Dedifferentiated amniotic fluid mesenchymal stem cell (primary cell): ENCODE data around the gene LRRTM4.
"Not testable (repeated sequence)": the region's sequence is repeated elsewhere in the genome, so short reads cannot be mapped to it uniquely, and the experiment has no call there.

Source experiments
- DNase-seq: peaks from one replicate; pipeline ENCODE4 v3.0.0-alpha.2; 2016; ENCODE audit errors: extremely low spot score

The LRRTM4 gene

DNA sequence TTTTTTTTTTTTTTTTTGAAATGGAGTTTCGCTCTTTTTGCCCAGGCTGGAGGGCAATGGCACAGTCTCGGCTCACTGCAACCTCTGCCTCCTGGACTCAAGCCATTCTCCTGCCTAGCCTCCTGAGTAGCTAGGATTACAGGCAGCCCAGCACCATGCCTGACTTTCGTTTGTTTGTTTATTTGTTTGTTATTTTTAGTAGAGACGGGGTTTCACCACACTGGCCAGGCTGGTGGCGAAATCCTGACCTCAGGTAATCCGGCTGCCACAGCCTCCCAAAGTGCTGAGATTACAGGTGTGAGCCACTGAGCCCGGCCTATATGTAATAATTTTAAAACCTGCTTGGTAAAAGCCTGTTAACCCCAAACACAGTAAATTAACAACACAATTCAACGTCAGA, 435.7 kb downstream of the LRRTM4 start:
- no peak for DNase-seq

DNA sequence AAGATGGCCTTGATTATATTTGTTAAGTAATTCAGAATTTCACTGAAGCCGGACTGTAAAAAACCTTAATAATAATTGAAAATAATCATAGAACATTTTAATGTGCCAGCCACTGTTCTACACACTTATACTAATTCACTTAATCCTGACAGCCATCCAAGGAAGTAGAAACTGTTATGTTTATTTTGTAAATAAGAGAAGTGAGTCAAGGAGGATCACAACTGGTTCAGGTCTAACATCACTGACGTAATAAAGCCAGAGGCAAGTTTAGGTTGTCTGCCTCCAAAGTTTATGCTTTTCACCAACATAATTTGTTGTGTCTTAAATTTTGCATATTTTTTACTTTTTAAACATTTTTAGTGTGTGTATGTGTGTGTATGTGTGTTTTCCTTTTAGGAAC, 436.1 kb downstream of the LRRTM4 start:
- DNase-seq: no peak

DNA sequence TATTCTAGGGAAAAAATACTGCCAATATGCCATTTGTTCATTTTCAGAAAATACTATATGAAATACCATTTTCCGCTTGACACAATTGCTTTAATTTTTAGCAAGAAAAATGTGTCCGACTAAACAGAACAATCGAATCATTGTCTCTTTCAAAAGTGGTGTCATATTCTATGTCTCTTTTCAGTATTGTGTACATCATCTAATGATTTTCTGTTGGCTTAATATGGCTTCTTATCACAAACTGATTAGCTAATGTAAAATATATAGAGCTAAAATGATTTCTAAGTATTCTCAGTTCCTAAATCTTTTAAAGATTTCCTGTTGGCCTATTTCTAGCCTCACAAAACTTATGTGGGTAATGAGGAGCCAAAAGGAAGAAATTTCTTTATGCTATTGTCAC, 436.6 kb downstream of the LRRTM4 start:
- DNase-seq: no peak

DNA sequence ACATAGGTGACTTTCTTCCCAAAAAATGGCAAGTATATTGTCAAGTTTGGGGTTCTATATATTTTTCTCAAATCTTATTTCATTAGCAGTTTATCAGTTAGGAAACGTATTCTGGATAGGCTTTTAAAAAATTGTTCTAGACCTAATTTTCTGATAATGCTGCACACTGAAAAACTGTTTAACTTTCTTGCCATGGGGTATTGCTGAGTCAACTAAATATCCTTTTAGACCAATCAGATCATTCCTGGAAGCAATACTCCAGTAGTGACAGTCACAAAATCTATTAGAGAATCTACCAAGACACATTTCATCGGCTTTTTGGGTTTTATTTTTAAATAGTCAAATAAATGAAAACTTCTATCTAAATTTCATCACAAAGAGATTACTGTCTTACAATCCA, 440.6 kb downstream of the LRRTM4 start:
- DNase-seq: no peak

DNA sequence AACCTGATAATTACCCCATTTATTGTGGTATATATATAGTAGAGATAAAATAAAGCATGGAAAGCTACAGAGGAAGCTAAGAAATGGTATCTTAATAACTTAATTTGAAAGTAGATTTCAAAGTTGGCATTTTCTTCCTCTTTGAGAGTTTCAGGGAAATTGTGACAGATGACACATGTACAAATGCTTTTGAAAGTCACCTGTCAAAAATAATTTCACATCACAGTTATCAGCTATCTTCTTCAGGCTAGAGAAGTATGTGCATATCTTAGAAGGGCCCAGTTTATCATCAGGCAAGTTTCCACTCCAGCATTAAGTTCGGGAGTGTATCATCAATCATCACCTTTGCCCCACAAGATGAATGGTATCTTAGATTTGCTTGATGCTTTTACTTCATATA, 457.9 kb downstream of the LRRTM4 start:
- no peak for DNase-seq

DNA sequence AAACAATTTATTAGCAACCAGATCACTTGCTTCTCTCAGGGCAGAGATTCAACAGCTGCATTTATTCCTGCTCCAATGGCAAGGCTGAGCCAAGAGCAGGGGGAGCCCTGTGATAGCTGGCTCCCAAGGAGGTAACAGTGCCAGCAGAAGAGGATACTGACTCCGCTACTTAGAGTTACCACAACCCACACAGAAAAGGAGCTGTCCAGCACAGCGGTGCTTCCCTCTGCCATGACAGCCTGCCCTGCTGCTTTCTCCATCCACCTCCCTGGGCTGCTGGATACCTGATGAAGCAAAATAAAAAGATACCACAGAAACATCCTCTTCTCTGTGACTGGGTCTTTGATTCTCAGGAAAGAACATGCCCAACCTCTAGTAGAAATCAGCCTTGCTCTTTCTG, 467.2 kb downstream of the LRRTM4 start:
- DNase-seq: no peak

DNA sequence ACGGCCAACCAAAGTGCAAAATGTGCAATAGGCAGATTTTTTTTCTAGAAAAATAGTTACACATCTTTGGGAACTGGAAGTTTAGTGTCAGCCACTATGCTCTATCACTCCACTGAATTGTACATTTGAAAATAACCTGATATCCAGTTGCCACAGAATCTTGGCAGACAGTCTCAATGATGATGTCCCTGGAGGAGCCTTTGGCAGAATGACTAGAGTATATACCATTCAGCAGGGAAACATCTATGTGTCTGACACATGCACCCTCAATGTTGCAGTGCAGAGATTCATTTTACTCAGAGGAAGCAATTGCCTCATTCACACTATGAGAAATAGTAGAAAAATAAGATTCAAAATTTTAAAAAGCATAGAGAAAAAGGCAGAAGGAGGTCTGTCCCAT, 475.8 kb downstream of the LRRTM4 start:
- no peak for DNase-seq

DNA sequence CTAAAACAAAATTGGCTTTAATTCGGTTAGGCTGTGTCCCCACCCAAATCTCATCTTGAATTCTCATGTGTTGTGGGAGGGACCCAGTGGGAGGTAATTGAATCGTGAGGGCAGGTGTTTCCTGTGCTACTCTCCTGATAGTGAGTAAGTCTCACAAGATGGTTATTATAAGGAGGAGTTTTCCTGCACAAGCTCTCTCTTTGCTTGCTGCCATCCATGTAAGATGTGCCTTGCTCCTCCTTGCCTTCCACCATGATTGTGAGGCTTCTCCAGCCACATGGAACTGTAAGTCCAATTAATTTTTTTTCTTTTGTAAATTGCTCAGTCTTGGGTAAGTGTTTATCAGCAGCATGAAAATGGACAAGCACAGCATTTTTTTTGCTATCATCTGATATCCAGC, 476.7 kb downstream of the LRRTM4 start:
- not testable (repeated sequence) for DNase-seq

DNA sequence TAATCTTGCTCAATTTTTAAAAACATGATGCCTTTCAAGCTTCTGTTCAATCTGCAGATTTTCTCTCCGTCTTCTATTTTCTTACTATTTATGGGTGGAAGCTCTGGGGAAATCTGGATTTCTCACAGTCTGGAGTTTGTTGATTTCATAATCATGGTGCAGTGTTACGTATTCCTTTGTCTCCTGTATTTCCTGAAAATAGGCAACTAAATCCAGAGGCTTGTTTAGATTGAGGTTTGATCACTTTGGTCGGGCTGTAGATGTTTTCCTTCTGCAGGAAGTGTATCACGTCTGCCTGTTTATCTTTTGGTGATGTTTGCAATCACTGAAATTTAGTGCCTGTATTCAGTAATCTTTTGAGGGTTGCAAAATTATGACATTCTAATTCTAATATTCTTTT, 487.7 kb downstream of the LRRTM4 start:
- DNase-seq: no peak

DNA sequence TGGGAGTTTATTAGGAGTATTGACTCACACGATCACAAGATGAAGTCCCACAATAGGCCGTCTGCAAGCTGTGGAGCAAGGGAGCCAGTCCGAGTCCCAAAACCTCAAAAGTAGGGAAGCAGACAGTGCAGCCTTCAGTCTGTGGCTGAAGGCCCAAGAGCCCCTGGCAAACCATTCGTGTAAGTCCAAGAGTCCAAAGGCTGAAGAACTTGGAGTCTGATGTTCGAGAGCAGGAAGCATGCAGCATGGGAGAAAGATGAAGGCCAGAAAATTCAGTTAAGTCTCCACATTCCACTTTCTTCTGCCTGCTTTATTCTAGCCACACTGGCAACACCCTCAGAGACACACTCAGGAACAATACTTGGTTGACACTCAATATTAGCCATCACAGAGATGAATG, 492.9 kb downstream of the LRRTM4 start:
- not testable (repeated sequence) for DNase-seq

DNA sequence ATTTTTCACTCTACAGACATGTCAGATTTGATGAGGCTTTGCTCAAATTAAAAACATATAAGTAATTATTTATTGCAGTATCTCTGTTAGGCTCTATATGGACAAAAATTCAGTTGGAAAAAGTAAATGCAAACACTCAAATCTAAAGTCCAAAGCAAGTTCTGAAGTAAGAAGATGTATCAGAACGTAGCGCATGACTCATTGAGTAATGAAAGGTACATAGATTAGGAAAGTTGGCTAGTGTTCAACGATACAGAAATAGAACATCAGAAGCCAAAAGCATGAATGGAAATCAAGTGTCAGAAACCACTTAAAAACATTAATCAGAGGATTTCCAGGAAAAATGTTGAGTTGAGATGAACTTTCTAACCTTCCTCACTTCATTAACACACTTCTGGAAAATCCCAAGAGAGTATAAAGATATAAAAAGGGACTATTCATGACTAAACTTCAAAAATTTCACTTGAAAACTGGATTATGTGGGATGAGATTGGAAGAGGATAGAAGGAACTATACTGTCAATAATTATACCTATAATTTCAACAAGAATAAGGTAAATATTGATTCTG, 494.1 kb downstream of the LRRTM4 start:
- no peak for DNase-seq

DNA sequence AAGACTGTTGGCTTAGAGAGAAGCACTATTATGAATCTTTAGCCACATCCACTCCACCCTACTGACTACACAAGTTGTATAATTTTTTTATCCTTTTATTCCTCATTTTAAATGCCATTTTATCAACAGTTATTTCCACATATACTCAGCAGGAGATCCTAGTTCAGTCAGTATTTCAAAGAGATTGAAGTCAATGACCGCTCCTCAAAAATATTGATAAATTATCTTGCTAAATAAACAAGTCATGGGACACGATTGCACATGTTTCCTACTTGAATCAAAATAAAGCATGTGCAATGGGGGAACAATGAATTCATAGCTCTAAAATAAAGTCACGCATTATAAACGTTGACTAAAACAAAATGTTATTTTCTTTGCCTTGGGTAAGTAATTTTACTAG, 496.5 kb downstream of the LRRTM4 start:
- no peak for DNase-seq

DNA sequence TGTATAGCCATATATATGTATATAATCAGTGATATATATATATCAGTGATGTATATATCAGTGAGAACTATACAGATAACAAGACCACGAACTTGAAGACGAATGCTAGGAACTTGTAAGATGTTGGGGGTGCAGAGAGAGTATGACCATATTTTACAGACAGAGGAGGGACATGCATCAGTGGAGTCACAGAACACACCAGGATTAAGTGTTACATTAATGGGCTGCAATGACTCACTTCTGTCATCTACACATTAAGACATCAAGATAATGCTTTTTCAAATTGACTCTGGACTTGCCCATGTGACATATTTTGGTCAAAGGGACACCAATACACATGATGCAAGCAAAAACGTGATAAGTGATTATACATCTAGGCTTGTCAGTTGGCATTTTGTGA, 501.0 kb downstream of the LRRTM4 start:
- no peak for DNase-seq

DNA sequence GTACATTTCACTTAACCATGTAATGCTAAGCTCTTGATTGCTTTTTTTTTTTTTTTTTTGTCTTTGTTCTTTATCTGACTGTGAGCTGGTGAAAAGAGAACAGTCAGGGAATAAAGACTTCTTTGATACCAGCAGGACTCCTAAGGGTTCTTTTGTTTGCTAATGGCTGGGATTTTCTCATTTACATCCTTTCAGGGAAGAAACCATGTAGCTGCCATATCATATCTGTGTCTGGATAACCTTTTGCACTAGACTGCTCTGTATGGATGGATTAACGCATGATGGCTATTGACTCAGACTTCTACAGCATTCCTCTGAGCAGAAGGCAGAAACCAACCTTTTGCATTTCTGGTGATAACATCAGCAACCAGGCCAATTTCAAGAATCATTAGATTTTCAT, 504.0 kb downstream of the LRRTM4 start:
- no peak for DNase-seq

DNA sequence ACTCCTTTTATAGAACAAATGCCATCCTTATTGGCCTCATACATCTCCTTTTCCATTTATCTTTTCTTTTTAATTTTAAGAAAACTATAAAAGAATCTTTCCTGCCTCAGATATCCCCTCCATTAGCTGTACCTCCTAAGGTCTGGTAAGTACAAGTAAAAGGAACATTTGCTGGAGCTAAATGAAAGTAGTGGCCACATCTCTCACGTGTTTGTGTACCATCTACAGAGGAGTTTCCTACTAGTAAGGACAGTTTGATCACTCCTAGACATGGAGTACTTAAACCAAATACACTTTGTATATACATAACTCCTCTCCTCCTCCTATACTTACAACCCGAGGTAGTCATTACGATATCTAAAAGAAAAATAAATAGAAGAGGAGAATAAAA, 504.8 kb downstream of the LRRTM4 start:
- DNase-seq: no peak

DNA sequence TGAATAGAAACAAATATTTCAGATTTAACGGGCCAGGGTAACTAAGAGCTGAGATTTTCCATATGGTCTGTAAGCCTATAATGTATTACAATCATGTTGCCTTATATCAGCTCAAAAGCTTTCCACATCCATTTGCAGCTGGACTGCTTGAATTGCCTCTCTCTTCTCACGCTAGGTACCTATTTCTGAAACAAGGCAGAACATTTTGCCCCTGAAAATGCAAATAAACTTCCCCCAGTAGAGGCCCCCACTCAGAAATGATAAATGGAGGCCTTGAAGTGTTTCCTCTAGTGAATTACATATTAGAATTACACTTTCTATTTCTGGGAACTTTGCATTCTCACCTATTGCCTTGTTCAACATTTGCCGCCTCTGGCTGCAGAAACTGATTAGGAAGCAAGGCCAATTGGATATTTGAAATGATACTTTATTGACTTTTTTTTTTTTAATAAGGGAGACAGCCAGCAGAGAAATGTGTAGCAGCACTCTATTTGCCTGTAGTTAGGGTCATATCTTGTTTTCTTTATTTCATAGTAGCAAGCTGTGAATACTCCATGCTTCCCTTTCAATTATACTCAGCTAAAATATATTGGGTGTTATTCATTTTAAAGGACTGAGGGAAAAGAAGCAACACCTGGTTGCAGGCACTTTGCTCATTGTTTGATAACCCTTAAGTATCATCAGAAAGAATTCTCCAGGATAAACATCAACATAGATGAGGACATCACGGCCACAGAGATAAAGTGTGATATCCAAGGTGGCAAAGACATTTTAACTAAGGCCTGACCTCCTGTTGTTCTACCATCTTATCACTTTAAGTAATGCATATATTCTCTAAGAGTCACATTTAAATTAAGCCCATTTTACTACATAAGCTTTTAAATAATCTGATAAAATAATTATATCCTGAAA, 505.5 kb downstream of the LRRTM4 start:
- no peak for DNase-seq

DNA sequence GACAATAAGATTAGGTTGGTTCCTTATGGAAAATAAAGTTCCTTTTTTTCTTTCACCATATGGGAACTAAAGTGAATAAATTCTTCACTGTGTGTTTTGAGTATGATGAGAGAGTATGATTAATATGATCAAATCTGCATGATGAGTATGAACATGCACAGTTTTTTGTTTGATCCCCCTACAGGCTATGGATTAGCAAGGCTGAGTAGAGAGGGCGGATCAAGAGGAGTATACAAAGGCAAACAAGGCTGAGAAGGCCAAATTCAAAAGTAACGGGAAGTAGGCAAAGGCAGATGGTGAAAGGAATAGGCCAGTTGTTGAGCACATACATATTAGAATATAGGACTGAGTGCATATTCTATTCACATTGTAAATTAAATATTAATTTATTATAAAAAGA, 508.2 kb downstream of the LRRTM4 start:
- DNase-seq: no peak

DNA sequence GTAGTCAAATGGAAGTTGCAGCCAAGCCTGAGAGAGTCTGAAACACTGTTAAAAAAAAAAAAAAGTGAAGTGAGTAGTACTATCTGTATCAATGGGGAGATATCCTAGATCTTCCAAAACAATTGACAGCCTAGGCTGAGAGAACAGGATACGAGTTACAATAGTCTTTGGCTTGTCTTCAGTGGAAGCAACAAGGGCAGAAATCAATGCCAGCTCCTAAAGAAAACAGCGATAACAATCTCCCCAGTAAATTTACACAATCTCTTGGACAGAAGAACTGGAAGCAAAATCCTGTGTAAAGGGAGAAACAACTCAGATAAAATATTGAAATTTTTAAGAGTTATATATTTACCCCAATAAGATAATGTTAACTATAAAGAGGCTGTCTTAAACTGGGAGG, 508.7 kb downstream of the LRRTM4 start:
- DNase-seq: no peak

DNA sequence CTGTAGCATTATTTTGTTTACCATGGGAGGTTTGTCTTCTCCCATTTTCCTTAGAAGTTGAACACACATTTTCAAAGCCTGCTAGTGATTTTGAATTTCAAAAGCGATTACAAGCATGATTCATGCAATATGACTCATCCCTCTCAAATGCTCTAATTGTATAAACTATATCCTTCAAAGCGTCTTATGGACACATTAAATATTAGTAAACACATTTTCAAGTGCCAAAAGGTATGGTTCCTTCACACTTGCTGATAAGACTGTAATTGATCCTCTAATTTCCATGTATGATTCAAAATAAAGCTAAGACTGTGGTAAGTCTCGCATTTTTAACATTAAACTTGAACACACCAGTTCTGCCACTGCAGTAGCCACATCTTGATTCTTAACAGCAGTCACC, 512.9 kb downstream of the LRRTM4 start:
- DNase-seq: no peak

DNA sequence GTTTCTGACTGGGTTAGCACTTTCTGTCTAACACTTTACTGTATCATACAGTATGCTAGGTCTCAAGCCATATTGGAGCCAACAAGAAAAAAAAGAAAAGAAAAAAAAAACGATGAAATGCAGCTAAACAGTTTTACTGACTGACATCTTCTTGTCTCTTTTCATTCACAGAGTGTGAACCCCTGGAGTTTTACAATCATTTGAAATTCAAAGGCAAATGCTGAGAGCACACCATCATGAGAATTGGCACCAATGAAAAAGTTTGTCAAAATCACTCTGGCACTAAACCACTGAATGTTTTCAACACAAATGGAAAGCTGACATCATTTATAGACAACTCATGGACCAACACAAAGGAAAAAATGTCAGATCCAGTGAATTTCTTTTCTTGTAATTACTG, 513.3 kb downstream of the LRRTM4 start:
- DNase-seq: no peak

DNA sequence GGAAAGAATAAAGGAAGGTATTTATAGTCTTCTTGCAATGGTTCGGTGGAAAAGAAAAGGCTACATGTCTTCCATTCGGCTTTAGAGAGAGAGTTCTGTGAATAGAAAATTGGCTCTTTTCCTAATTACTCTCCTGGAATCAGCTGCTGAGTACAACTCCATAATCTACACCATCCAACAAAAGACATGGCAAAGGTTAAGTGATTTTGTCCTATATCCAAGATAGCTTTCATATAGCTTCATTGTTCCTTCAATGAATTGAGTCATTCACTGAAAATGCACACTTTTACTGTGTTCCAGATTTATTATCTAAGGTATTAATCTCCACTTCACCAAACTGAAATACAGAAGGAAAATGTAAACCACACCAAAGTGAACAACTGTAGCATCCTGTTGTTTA, 514.5 kb downstream of the LRRTM4 start:
- no peak for DNase-seq

DNA sequence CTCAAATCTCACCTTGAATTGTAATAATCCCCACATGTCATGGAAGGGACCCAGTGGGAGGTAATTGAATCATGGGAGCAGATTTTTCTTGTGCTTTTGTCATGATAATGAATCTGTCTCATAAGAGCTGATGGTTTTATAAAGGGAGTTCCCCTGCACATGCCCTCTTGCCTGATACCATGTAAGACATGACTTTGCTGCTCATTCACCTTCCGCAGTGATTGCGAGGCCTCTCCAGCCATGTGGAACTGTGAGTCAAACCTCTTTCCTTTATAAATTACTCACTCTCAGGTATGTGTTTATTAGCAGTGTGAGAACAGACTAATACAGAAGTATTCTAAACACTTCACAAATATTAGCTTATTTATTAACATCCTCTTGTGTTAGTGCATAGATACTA, 516.7 kb downstream of the LRRTM4 start:
- no peak for DNase-seq

DNA sequence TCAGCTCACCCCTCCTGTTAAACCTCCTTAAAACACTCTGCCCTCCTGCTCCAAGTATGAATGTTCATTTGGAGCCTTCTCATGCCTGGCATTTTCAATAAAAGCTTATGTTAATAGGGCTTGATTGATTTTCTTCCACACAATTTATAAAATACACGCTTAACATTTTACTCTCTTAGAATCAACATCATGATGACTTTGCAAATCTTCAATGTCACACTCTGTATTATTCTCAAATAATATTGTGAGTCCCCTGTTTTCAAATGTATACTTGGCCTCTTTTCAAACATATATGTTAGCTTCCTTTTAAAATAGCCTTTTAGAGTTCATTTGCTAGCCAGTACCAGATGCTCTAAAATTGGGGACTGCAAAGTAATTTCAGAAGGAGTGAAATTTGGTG, 520.3 kb downstream of the LRRTM4 start:
- no peak for DNase-seq

DNA sequence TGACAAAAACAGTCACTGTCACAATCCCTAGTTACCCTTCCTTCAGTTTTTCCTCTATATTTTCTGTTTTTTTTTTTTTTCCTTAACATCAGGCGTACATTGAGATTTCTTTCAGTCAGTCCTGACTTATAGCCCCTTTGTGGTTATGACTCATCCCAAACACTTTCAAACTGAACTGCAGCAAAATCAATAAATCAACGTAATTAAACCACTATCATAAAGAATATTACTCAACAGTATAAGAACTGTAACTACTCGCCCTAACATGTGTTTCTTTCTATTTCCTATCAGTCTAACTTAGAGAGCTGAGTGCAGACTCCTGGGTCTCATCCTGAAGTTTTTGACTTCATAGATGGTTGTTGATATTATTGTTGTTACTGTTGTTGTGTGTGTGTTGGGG, 523.5 kb downstream of the LRRTM4 start:
- DNase-seq: no peak
